Neural crest cell (in vitro differentiated cells): ENCODE results near the gene GPR55. TPM values are rescaled to one million over a fixed set of nuclear protein-coding genes. Genes with fewer than 3 reads are reported as not detected.

Experiments used
- DNase-seq: peaks from one replicate; pipeline ENCODE4 v3.0.0; 2021; ENCODE audit warnings: low read depth, mixed read lengths, low spot score
- H3K27ac Mint-ChIP-seq: one replicate; pipeline ENCODE4 v1.8.0; 2021; ENCODE audit warnings: mild to moderate bottlenecking, mixed read lengths; ENCODE audit not compliant: unreplicated experiment
- H3K27me3 Mint-ChIP-seq: 2 replicates; pipeline ENCODE4 v1.8.0; 2021; ENCODE audit warnings: low read depth, mild to moderate bottlenecking, mixed read lengths
- H3K36me3 Mint-ChIP-seq: 2 replicates; pipeline ENCODE4 v1.8.0; 2021; ENCODE audit warnings: low read depth, mild to moderate bottlenecking, mixed read lengths
- H3K4me1 Mint-ChIP-seq: 2 replicates; pipeline ENCODE4 v1.8.0; 2021; ENCODE audit warnings: mixed read lengths
- H3K4me3 Mint-ChIP-seq: one replicate; pipeline ENCODE4 v1.8.0; 2021; ENCODE audit warnings: mild to moderate bottlenecking, mixed read lengths
- H3K9me3 Mint-ChIP-seq: 2 replicates; pipeline ENCODE4 v1.8.0; 2021; ENCODE audit warnings: mixed read lengths
- total RNA-seq: library from RNA; stranded (reverse); gene quantifications from 2 replicates; pipeline ENCODE4 v1.2.1, GENCODE V29; 2021
- TF ChIP-seq, protein P1 (sequence below): fragments of 200-600 bp; sonication (generic); conservative IDR thresholded peaks from 2 replicates; pipeline ENCODE4 v1.5.0; 2021; ENCODE audit warnings: antibody characterized with exemption, mild to moderate bottlenecking

The GPR55 gene
- total RNA-seq, 1 donor from 2014 or later, result not detected

GRCh38 chr2:230866756-230867523 lies 58.1 kb downstream of the GPR55 start:
- peak overlapping the region; percentile 91 for H3K4me3 Mint-ChIP-seq
- peaks cover 9% of the 10 kb centered on the region for H3K27me3 Mint-ChIP-seq
- H3K9me3 Mint-ChIP-seq, result no peaks in the 10 kb centered on the region
- no peak for DNase-seq
- TF ChIP-seq, protein P1, sequence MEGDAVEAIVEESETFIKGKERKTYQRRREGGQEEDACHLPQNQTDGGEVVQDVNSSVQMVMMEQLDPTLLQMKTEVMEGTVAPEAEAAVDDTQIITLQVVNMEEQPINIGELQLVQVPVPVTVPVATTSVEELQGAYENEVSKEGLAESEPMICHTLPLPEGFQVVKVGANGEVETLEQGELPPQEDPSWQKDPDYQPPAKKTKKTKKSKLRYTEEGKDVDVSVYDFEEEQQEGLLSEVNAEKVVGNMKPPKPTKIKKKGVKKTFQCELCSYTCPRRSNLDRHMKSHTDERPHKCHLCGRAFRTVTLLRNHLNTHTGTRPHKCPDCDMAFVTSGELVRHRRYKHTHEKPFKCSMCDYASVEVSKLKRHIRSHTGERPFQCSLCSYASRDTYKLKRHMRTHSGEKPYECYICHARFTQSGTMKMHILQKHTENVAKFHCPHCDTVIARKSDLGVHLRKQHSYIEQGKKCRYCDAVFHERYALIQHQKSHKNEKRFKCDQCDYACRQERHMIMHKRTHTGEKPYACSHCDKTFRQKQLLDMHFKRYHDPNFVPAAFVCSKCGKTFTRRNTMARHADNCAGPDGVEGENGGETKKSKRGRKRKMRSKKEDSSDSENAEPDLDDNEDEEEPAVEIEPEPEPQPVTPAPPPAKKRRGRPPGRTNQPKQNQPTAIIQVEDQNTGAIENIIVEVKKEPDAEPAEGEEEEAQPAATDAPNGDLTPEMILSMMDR, result no peak
- no peak overlapping the region for H3K27ac Mint-ChIP-seq
- H3K36me3 Mint-ChIP-seq, result no peaks in the 10 kb centered on the region
- peaks cover 52% of the 10 kb centered on the region for H3K4me1 Mint-ChIP-seq

DNA sequence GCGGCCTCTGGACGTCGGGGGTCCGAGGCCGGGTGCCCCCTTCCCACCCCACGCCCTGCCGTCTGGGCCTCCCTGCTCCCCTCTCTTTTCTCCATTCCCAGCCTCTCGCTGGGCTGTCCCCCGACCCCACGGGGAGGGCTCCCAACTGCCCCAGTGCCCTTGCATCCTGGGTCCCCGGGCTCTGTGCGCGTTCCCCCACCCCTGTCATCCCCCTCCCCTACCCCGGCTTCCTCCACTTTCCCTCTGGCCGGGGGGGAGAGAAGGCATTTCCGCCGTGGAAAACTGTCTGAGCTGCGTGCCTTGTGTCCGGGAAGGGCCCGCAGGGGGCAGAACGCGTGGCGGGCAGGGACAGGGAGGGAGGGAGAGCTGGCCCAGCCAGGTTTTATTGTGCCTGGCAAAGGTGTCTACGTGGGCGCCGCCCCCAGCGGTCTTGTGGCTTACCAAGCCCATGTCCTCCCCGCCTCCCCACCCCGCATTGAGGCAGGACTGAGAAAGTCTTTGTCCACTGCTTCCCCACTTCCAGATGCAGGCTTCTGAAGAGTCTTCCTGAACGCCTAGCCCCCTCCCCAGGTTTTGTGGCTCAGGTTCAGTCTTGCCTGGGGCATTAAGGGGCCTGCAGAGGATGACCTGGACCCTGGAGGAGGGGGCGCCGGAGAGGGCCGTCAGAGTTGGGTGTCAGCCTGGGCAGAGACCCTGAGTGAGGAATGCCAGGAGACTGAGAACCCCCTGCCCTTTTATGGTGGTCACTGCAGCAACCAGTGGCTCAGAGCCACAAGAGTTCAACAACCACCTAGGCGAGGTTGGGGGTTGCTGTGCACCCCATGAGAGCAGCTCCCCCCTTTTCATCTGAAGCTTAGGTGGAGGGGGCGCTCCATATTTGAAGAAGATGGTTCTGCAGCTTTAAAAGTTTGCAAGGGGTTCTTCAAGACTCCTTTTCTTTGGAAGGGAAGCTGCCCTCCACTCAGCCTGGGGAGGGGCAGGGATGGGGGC lies 59.0 kb downstream of the GPR55 start:
- Mint-ChIP-seq H3K4me1 (peaks cover 53% of the 10 kb centered on the region), H3K4me3 (peak overlapping the region; percentile 91), H3K9me3 (no peaks in the 10 kb centered on the region), H3K27ac (peak overlapping the region; percentile 94), H3K27me3 (peaks cover 17% of the 10 kb centered on the region), H3K36me3 (no peaks in the 10 kb centered on the region)
- TF ChIP-seq, protein P1, result no peak
- no peak for DNase-seq

- peaks cover 20% of the 10 kb centered on the region for H3K27me3 Mint-ChIP-seq
- peaks cover 46% of the 10 kb centered on the region for H3K4me1 Mint-ChIP-seq
- TF ChIP-seq, protein P1, result no peak
- no peaks in the 10 kb centered on the region for H3K36me3 Mint-ChIP-seq
- DNase-seq, result no peak
- H3K9me3 Mint-ChIP-seq, result no peaks in the 10 kb centered on the region
- peak overlapping the region; percentile 62 for H3K27ac Mint-ChIP-seq
- peak overlapping the region; percentile 91 for H3K4me3 Mint-ChIP-seq
Measured at GRCh38 chr2:230865307-230865765, 59.7 kb downstream of the GPR55 start.

- TF ChIP-seq, protein P1, result peak; percentile 58
- Mint-ChIP-seq H3K4me1 (peaks cover 40% of the 10 kb centered on the region), H3K4me3 (peak within 1 kb of the TSS; percentile 91), H3K36me3 (no peaks in the 10 kb centered on the region), H3K9me3 (no peaks in the 10 kb centered on the region), H3K27me3 (peaks cover 20% of the 10 kb centered on the region), H3K27ac (peak within 1 kb of the TSS; percentile 87)
- DNase-seq, result peak; percentile 64
Measured at GRCh38 chr2:230864605-230865306, 60.3 kb downstream of the GPR55 start, which contains the start of gene ITM2C. ITM2C (plus strand) TSS chr2:230864942; CDS start chr2:230865026, 84 bp downstream.

- no peaks in the 10 kb centered on the region for H3K9me3 Mint-ChIP-seq
- TF ChIP-seq, protein P1, result no peak
- DNase-seq, result no peak
- peaks cover 20% of the 10 kb centered on the region for H3K27me3 Mint-ChIP-seq
- H3K27ac Mint-ChIP-seq, result peak overlapping the region; percentile 87
- H3K4me1 Mint-ChIP-seq, result peaks cover 34% of the 10 kb centered on the region
- H3K36me3 Mint-ChIP-seq, result no peaks in the 10 kb centered on the region
- peak overlapping the region; percentile 91 for H3K4me3 Mint-ChIP-seq
Measured at GRCh38 chr2:230864122-230864604, 60.9 kb downstream of the GPR55 start.
